Measurements from ENCODE around the gene CAMK1D. TPM values are rescaled to one million over a fixed set of nuclear protein-coding genes. Genes with fewer than 3 reads are reported as not detected.
A peak's percentile ranks its signal among the peaks of the same experiment; 100 is the strongest.

Gene CAMK1D
- total RNA-seq, 1 donor from 2014 or later, result 2.3 TPM

- H3K4me3 ChIP-seq (ENCODE audit: low read depth, low read length), result no peak overlapping the region
- H3K27me3 ChIP-seq (ENCODE audit: control insufficient read depth, insufficient read depth, low read length), result no peaks in the 10 kb centered on the region
- no peak for TF ChIP-seq CTCF (IDR thresholded peaks at IDR 0.05; ENCODE audit: insufficient read depth, low read length, poor library complexity, severe bottlenecking)
- H3K36me3 ChIP-seq (ENCODE audit: control insufficient read depth, insufficient read depth, low read length), result no peaks in the 10 kb centered on the region
- no peak for DNase-seq (ENCODE audit: low read depth)
Observed at GRCh38 chr10:12841426-12841825, 492.1 kb downstream of the CAMK1D start.

GRCh38 chr10:12841826-12842225 lies 492.5 kb downstream of the CAMK1D start:
- Histone ChIP-seq H3K36me3 (ENCODE audit: control insufficient read depth, insufficient read depth, low read length) (no peaks in the 10 kb centered on the region), H3K27me3 (ENCODE audit: control insufficient read depth, insufficient read depth, low read length) (no peaks in the 10 kb centered on the region), H3K4me3 (ENCODE audit: low read depth, low read length) (no peak overlapping the region)
- no peak for TF ChIP-seq CTCF (IDR thresholded peaks at IDR 0.05; ENCODE audit: insufficient read depth, low read length, poor library complexity, severe bottlenecking)
- DNase-seq (ENCODE audit: low read depth), result no peak

- Histone ChIP-seq H3K4me3 (ENCODE audit: low read depth, low read length) (no peak overlapping the region), H3K27me3 (ENCODE audit: control insufficient read depth, insufficient read depth, low read length) (no peaks in the 10 kb centered on the region), H3K36me3 (ENCODE audit: control insufficient read depth, insufficient read depth, low read length) (no peaks in the 10 kb centered on the region)
- no peak for DNase-seq (ENCODE audit: low read depth)
- no peak for TF ChIP-seq CTCF (IDR thresholded peaks at IDR 0.05; ENCODE audit: insufficient read depth, low read length, poor library complexity, severe bottlenecking)
Observed at GRCh38 chr10:12842310-12842709, 493.0 kb downstream of the CAMK1D start.

GRCh38 chr10:12843296-12843945 lies 494.1 kb downstream of the CAMK1D start:
- no peak for TF ChIP-seq CTCF (IDR thresholded peaks at IDR 0.05; ENCODE audit: insufficient read depth, low read length, poor library complexity, severe bottlenecking)
- DNase-seq (ENCODE audit: low read depth), result no peak

GRCh38 chr10:12844811-12845483 lies 495.6 kb downstream of the CAMK1D start:
- no peak overlapping the region for H3K4me3 ChIP-seq (ENCODE audit: low read depth, low read length)
- no peaks in the 10 kb centered on the region for H3K27me3 ChIP-seq (ENCODE audit: control insufficient read depth, insufficient read depth, low read length)
- no peaks in the 10 kb centered on the region for H3K36me3 ChIP-seq (ENCODE audit: control insufficient read depth, insufficient read depth, low read length)
- DNase-seq (ENCODE audit: low read depth), result peak; percentile 83
- TF ChIP-seq CTCF (IDR thresholded peaks at IDR 0.05; ENCODE audit: insufficient read depth, low read length, poor library complexity, severe bottlenecking), result no peak

More at GRCh38 chr10:12843296-12843945, 494.1 kb downstream of the CAMK1D start:
- no peaks in the 10 kb centered on the region for H3K36me3 ChIP-seq (ENCODE audit: control insufficient read depth, insufficient read depth, low read length)
- no peaks in the 10 kb centered on the region for H3K27me3 ChIP-seq (ENCODE audit: control insufficient read depth, insufficient read depth, low read length)
- H3K4me3 ChIP-seq (ENCODE audit: low read depth, low read length), result no peak overlapping the region

All from kidney epithelial cell (primary cell).